WTC11 (cell line): ENCODE data around the gene CCDC149. TPM values are rescaled to one million over a fixed set of nuclear protein-coding genes. Genes with fewer than 3 reads are reported as not detected.

ENCODE experiments used
- ATAC-seq: fragments of 200-7000 bp; cut with Tn5 transposase; 2 replicates; pipeline ENCODE4 v1.10.0; 2021; ENCODE audit warnings: mild to moderate bottlenecking, moderate library complexity
- CTCF ChIA-PET: fragments of 300-600 bp; sonication (Branson Sonifier 250); formaldehyde crosslinking; loops from one replicate; lab custom pipeline; 2021; ENCODE audit warnings: antibody characterized with exemption; lab: Charles Lee
- POLR2A ChIA-PET: fragments of 350-600 bp; sonication (Branson Sonifier 250); formaldehyde crosslinking; loops from one replicate; lab custom pipeline; 2021; ENCODE audit warnings: antibody characterized with exemption; lab: Charles Lee
- DNase-seq: peaks from one replicate; pipeline ENCODE4 v3.0.0; 2021; ENCODE audit warnings: low spot score
- H3K27ac Mint-ChIP-seq: 2 replicates; pipeline ENCODE4 v1.8.0; 2021; ENCODE audit warnings: mixed read lengths
- H3K27me3 Mint-ChIP-seq: 2 replicates; pipeline ENCODE4 v1.8.0; 2021; ENCODE audit warnings: low read depth, mild to moderate bottlenecking, moderate library complexity, mixed read lengths
- H3K36me3 Mint-ChIP-seq: 2 replicates; pipeline ENCODE4 v1.8.0; 2021; ENCODE audit warnings: mixed read lengths
- H3K4me1 Mint-ChIP-seq: 2 replicates; pipeline ENCODE4 v1.8.0; 2022; ENCODE audit warnings: mixed read lengths
- H3K4me3 Mint-ChIP-seq: 2 replicates; pipeline ENCODE4 v1.8.0; 2021; ENCODE audit warnings: mild to moderate bottlenecking, moderate library complexity, mixed read lengths
- H3K9me3 Mint-ChIP-seq: 2 replicates; pipeline ENCODE4 v1.8.0; 2021; ENCODE audit warnings: mixed read lengths
- AFF4 ChIP-seq: sonication (generic); formaldehyde crosslinking; IDR thresholded peaks from 2 replicates; pipeline ENCODE4 v1.8.1; 2023; ENCODE audit warnings: mild to moderate bottlenecking, missing genetic modification reagents, borderline replicate concordance
- AR ChIP-seq: fragments of 250-450 bp; sonication (Bioruptor Pico); IDR thresholded peaks from 2 replicates; pipeline ENCODE4 v1.9.0; 2021; ENCODE audit warnings: mild to moderate bottlenecking
- ATF1 ChIP-seq: sonication (generic); formaldehyde crosslinking; IDR thresholded peaks from 2 replicates; pipeline ENCODE4 v1.8.1; 2023; ENCODE audit warnings: mild to moderate bottlenecking, moderate library complexity, missing genetic modification reagents
- CREB1 ChIP-seq: sonication (generic); formaldehyde crosslinking; IDR thresholded peaks from 2 replicates; pipeline ENCODE4 v1.8.0; 2023; ENCODE audit warnings: mild to moderate bottlenecking, missing genetic modification reagents
- E2F5 ChIP-seq: sonication (generic); formaldehyde crosslinking; IDR thresholded peaks from 2 replicates; pipeline ENCODE4 v1.8.1; 2022; ENCODE audit warnings: mild to moderate bottlenecking, moderate library complexity, missing genetic modification reagents
- ELF4 ChIP-seq: sonication (generic); formaldehyde crosslinking; IDR thresholded peaks from 2 replicates; pipeline ENCODE4 v1.8.1; 2022; ENCODE audit warnings: low read depth, mild to moderate bottlenecking, moderate library complexity, missing genetic modification reagents
- ETV6 ChIP-seq: sonication (generic); formaldehyde crosslinking; IDR thresholded peaks from 2 replicates; pipeline ENCODE4 v1.8.1; 2022; ENCODE audit warnings: mild to moderate bottlenecking, missing genetic modification reagents
- FOXP1 ChIP-seq: sonication (generic); formaldehyde crosslinking; IDR thresholded peaks from 2 replicates; pipeline ENCODE4 v1.8.0; 2022; ENCODE audit warnings: missing genetic modification reagents, mild to moderate bottlenecking, moderate library complexity, borderline replicate concordance
- IRF1 ChIP-seq: sonication (generic); formaldehyde crosslinking; IDR thresholded peaks from 2 replicates; pipeline ENCODE4 v1.8.0; 2023; ENCODE audit warnings: missing genetic modification reagents
- IRF2 ChIP-seq: sonication (generic); formaldehyde crosslinking; IDR thresholded peaks from 2 replicates; pipeline ENCODE4 v1.8.0; 2022; ENCODE audit warnings: low read depth, missing genetic modification reagents, borderline replicate concordance
- KAT7 ChIP-seq: sonication (generic); formaldehyde crosslinking; IDR thresholded peaks from 2 replicates; pipeline ENCODE4 v1.8.1; 2023; ENCODE audit warnings: missing genetic modification reagents, mild to moderate bottlenecking, borderline replicate concordance
- NFE2L1 ChIP-seq: sonication (generic); formaldehyde crosslinking; IDR thresholded peaks from 2 replicates; pipeline ENCODE4 v1.8.1; 2023; ENCODE audit warnings: missing genetic modification reagents
- OVOL2 ChIP-seq: fragments of 250-450 bp; sonication (Bioruptor Pico); IDR thresholded peaks from 2 replicates; pipeline ENCODE4 v1.9.0; 2021; ENCODE audit warnings: mild to moderate bottlenecking, borderline replicate concordance
- PRDM15 ChIP-seq: sonication (generic); formaldehyde crosslinking; IDR thresholded peaks from 2 replicates; pipeline ENCODE4 v1.8.0; 2022; ENCODE audit warnings: missing genetic modification reagents
- SOX15 ChIP-seq: fragments of 250-450 bp; sonication (Bioruptor Pico); IDR thresholded peaks from 2 replicates; pipeline ENCODE4 v1.9.0; 2021; ENCODE audit warnings: mild to moderate bottlenecking
- TEAD1 ChIP-seq: sonication (generic); formaldehyde crosslinking; IDR thresholded peaks from 2 replicates; pipeline ENCODE4 v1.8.0; 2022; ENCODE audit warnings: mild to moderate bottlenecking, missing genetic modification reagents
- TEAD4 ChIP-seq: sonication (generic); formaldehyde crosslinking; IDR thresholded peaks from 2 replicates; pipeline ENCODE4 v1.8.0; 2022; ENCODE audit warnings: mild to moderate bottlenecking, missing genetic modification reagents
- USF2 ChIP-seq: sonication (generic); formaldehyde crosslinking; IDR thresholded peaks from 2 replicates; pipeline ENCODE4 v1.8.1; 2023; ENCODE audit warnings: mild to moderate bottlenecking, missing genetic modification reagents, moderate library complexity
- ZBTB21 ChIP-seq: sonication (generic); formaldehyde crosslinking; IDR thresholded peaks from 2 replicates; pipeline ENCODE4 v1.8.1; 2023; ENCODE audit warnings: mild to moderate bottlenecking, missing genetic modification reagents, borderline replicate concordance
- ZNF138 ChIP-seq: sonication (generic); formaldehyde crosslinking; conservative IDR thresholded peaks from 2 replicates; pipeline ENCODE4 v1.8.1; 2022; ENCODE audit warnings: mild to moderate bottlenecking, moderate library complexity, missing genetic modification reagents
- ZNF317 ChIP-seq: sonication (generic); formaldehyde crosslinking; IDR thresholded peaks from 2 replicates; pipeline ENCODE4 v1.8.1; 2023; ENCODE audit warnings: low read depth, mild to moderate bottlenecking, moderate library complexity, missing genetic modification reagents, borderline replicate concordance
- ZNF512 ChIP-seq: sonication (generic); formaldehyde crosslinking; IDR thresholded peaks from 2 replicates; pipeline ENCODE4 v1.8.1; 2022; ENCODE audit warnings: missing genetic modification reagents, borderline replicate concordance
- ZNF671 ChIP-seq: fragments of 250-450 bp; sonication (Bioruptor Pico); IDR thresholded peaks from 2 replicates; pipeline ENCODE4 v1.8.0; 2021; ENCODE audit warnings: mild to moderate bottlenecking
- total RNA-seq: library from RNA; stranded (reverse); gene quantifications from 3 replicates; pipeline ENCODE4 v1.2.3, GENCODE V29; 2021

CCDC149 gene
- total RNA-seq, 1 experiment from 2014 or later, result 3.9 TPM

- TF ChIP-seq PRDM15 (no peak), SOX15 (CRISPR knock-in tag) (no peak), ZNF671 (no peak), IRF1 (CRISPR knock-in tag) (no peak), NFE2L1 (no peak), ZBTB21 (no peak), AR (no peak), TEAD4 (CRISPR knock-in tag) (no peak), E2F5 (no peak)
Observed at GRCh38 chr4:24896056-24896455, 16.8 kb downstream of the CCDC149 start (continued).

GRCh38 chr4:24895461-24895860 lies 17.4 kb downstream of the CCDC149 start:
- H3K4me1 Mint-ChIP-seq, result peaks cover 13% of the 10 kb centered on the region
- ChIA-PET POLR2A (no interaction called here), CTCF (no interaction called here)
- no peaks in the 10 kb centered on the region for H3K9me3 Mint-ChIP-seq
- no peak overlapping the region for H3K27ac Mint-ChIP-seq
- H3K4me3 Mint-ChIP-seq, result no peak overlapping the region
- no peaks in the 10 kb centered on the region for H3K36me3 Mint-ChIP-seq
- no peaks in the 10 kb centered on the region for H3K27me3 Mint-ChIP-seq
- no peak for ATAC-seq
- TF ChIP-seq NFE2L1 (no peak), SOX15 (CRISPR knock-in tag) (no peak), OVOL2 (no peak), CREB1 (no peak), ELF4 (no peak), ZNF317 (CRISPR knock-in tag) (no peak), USF2 (CRISPR knock-in tag) (no peak), ZNF138 (no peak), TEAD1 (CRISPR knock-in tag) (no peak), KAT7 (CRISPR knock-in tag) (no peak), ZNF512 (no peak), FOXP1 (CRISPR knock-in tag) (no peak), ATF1 (no peak), ETV6 (CRISPR knock-in tag) (no peak), IRF2 (CRISPR knock-in tag) (no peak), AFF4 (CRISPR knock-in tag) (no peak)
- no peak for DNase-seq
